Activated CD4-positive, alpha-beta T cell treated with anti-CD3 and anti-CD28 coated beads for 24 hours (primary cell): ENCODE measurements around the gene TMEM255B.

Experiments used
- DNase-seq, 2 donors: peaks; one replicate each; pipeline ENCODE4 v3.0.0-alpha.2; 2020; ENCODE audit warnings: low read depth in 2 of 2

Gene TMEM255B

GRCh38 chr13:113768018-113768905 is 9.2 kb downstream of the TMEM255B start:
- DNase-seq, result no peak

GRCh38 chr13:113769106-113769505 is 10.1 kb downstream of the TMEM255B start:
- DNase-seq, result no peak

DNA sequence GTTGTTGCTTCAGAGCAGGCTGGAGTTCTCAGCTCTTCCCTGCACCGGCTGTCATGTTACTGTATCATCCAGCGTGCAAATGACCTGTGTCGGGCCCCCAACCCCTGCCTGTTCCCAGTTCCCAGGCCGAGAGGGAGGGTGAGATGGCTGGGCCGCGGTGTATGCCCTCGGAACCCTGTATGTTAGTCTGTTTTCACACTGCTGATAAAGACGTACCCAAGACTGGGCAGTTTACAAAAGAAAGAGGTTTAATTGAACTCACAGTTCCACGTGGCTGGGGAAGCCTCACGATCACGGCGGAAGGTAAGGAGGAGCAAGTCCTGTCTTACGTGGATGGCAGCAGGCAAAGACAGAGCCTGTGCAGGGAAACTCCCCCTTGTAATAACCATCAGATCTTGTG is 10.9 kb downstream of the TMEM255B start:
- no peak for DNase-seq

DNA sequence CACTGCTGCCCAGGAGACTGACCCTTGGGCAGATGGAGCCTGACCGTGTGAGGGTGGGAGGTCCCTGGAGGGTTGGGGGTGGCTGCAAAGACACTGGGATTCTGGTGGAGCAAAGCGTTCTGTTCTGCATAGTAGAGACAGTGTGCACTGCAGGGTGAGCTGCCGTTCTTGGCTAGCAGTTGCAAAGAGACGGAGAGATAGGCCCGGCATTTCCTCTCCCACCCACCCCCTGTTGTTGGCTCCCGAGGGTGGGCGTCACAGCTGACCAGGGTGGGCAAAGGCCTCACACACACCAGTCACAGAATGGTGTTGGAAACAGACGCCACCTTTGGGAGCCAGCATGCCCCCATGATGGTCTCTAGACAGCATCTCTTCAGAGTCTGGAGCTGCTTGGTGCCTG is 11.4 kb downstream of the TMEM255B start:
- DNase-seq, result no peak

GRCh38 chr13:113770937-113771336 is 11.9 kb downstream of the TMEM255B start:
- DNase-seq, result no peak

GRCh38 chr13:113771709-113772331 is 12.8 kb downstream of the TMEM255B start:
- no peak for DNase-seq

GRCh38 chr13:113774177-113775107 is 15.4 kb downstream of the TMEM255B start:
- no peak for DNase-seq

GRCh38 chr13:113775451-113776145 is 16.6 kb downstream of the TMEM255B start:
- no peak for DNase-seq

DNA sequence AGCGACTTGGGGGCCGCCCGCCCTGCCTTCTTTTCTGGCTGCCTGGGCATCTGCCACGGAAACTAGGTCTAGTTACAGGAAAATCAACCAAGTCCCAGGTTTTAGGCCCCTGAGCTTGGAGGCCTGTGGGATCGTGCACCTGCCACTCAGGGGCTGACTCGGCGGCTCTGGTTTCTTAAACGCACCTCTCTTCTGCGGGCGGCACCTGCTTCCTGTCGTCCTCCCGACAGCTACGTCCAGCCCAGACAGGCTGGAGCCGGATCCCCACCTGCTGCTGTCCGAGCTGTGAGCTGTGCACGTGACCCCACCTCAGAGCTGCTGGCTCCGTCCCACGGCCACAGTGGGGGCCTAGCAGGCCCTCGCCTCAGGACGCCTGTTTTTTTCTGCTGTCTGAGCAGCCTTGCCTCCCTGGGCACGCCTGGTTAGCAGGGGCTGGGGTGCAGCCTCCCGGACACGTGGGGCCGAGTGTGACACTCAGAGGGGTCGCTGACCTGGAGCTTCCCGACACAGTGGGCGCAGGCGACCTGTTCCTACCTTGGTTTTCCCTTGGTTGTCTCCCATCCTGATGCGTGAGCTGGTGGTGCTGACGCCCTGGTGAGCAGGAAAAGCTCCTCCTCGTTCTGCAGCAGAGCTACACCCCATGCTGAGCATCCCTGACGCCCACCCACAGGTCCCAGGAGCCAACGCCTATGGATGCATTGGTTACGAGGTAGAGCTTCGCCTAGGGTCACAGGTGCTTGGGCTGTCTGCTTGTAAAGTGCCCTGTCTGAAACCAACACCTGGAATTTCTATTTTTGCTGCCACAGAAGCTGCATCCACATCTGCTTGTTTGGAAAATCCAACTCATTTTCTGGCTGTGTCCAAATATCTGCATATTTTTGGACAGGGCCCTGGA is 17.5 kb downstream of the TMEM255B start:
- DNase-seq, result no peak

DNA sequence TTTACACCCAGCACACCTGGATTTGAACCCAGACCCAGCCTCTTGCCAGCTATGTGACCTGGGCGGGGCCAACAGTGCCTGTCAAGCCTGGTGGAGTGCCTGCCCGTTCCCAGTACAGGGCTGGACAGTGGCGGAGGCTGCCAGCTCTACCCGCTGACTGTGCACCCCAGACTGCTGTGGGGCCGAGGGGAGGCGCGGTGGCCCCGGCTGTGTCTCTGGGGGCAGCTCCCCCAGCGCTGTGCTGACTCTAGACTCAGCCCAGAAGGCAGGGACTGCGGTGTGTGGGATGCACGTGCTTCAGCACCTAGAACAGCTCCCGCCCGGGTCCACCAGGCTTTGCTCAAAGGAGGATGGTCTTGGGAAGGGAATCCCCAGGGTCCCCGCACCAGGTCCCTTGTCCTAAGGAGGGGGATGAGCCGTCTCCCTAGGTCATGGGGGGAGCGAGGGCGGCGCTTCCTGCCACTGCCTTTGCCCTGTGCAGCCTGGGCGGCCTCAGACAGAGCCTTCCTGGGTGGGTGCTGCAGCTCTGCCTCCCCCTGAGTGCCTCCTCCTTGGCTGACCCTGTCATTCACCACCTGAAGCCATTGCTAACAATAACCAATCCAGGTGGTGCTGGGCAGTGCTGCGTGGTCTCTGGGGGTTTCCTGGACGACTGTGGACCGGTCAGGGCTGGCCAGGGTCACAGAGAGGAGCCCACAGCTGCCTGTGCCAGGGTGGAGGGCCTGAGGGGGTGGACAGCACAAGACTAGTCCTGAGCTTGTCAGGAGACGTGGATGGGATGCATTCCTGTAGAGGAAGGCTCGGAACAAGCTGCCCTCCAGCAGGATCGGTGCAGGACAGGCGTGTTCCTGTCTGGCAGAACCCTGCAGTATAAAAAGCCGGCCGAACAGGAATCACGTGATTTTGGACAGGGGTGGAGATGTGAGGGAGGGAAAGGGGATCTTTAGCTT is 18.6 kb downstream of the TMEM255B start:
- DNase-seq, result no peak

DNA sequence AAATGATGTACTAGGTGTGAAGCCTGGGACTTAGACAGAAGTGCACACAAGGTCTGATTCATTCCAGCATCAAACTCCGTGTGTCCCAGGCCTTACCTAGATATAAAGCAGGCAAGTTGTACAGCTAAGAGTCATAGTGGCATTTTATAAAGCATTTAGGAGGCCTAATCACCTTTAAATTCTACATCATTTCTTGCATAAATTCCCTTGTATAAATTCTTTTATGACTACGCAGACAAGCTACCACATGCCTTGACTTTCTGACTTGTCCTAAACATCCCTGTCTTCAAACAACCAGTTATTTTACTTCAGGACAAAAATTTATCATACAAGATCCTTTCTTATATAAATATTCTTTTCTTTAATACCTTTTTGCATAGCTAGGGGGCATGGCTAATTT is 22.5 kb downstream of the TMEM255B start:
- DNase-seq, result no peak

- no peak for DNase-seq
These were observed 23.4 kb downstream of the TMEM255B start for GRCh38 chr13:113782472-113782871.

GRCh38 chr13:113783200-113783881 is 24.3 kb downstream of the TMEM255B start:
- DNase-seq, result no peak

- no peak for DNase-seq
These were observed 25.1 kb downstream of the TMEM255B start for GRCh38 chr13:113783966-113784644.

GRCh38 chr13:113784645-113785024 is 25.6 kb downstream of the TMEM255B start:
- no peak for DNase-seq

DNA sequence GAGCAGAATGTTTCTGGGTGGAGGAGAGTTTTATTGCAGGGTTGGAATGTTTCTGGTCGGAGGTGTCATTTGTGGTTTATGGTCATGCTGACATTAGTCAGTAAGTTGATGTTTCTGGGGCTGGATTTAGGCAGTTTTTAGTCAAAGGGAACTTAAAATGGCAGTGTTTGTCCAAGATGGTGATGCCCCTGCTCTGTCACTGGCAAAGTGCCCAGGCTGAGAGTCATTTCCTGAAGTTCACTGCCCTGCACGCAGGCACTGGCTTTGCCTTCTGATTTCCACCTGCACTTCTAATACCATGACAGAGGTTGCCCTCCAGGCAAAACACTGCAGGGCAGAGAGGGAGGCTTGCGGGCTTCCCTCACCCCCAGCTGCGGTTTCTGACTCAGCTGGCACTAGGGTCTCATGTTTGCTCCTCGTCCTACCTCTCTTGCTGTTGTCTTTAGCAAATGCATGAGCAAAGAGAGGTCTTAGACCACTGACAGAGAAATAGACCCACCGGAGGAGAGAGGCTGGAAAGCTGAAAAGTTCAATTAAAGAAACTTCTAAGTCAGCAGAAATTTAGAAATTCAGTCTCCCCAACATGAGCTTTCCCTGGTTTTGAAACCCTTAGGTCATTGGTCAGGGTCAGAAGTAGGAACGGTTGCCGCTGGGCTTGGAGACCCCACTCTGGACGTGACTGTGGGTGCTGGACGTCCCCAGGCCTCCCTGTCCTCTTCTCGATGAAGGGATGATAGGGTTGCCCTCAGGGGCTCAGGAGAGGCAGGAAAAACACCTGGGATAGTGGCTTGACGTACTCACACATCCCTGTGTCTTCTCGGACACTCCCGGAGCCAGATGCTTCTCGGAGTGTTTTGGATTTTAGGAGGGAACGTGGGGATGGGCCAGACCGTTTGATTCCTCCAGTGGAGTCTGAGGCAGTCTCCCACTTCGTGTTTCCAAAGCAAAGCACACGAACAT is 26.3 kb downstream of the TMEM255B start:
- no peak for DNase-seq

- DNase-seq, result no peak
These were observed 27.3 kb downstream of the TMEM255B start for GRCh38 chr13:113786262-113786841.
